ENCODE results near the gene UBE2Q2. TPM values are rescaled to one million over a fixed set of nuclear protein-coding genes. Genes with fewer than 3 reads are reported as not detected.
"Not testable (repeated sequence)": the region's sequence is repeated elsewhere in the genome, so short reads cannot be mapped to it uniquely, and the experiment has no call there.

Gene UBE2Q2
- polyA plus RNA-seq, 1 donor (not counting 4 experiments of a cell fraction or from before 2014, with no cell fraction given): 33.9 TPM

- H3K27me3 ChIP-seq (ENCODE audit: control insufficient read depth, extremely low read depth, insufficient read depth, low read length): no peaks in the 10 kb centered on the region
- no peak overlapping the region for H3K4me3 ChIP-seq (ENCODE audit: control insufficient read depth in 2 of 3, extremely low read depth in 1 of 3, insufficient read depth in 2 of 3, low read depth in 1 of 3, low read length in 3 of 3)
- peaks cover 3 to 4% of the 10 kb centered on the region in 2 experiments for H3K36me3 ChIP-seq (ENCODE audit: control insufficient read depth in 2 of 2, extremely low read depth in 1 of 2, insufficient read depth in 2 of 2, low read length in 2 of 2)
- H3K4me1 ChIP-seq (ENCODE audit: control insufficient read depth, extremely low read depth, insufficient read depth, low read length): peaks cover 23% of the 10 kb centered on the region
- H3K9me1 ChIP-seq (ENCODE audit: control insufficient read depth, extremely low read depth, insufficient read depth, low read length): no peaks in the 10 kb centered on the region
- TF ChIP-seq CTCF (optimal IDR thresholded peaks at IDR 0.05 in 1 of 3, IDR thresholded peaks at IDR 0.05 in 1 of 3, conservative IDR thresholded peaks at IDR 0.05 in 1 of 3; ENCODE audit: extremely low read depth in 1 of 3, insufficient read depth in 2 of 3, low read length in 3 of 3) (no peak), EZH2 (IDR thresholded peaks at IDR 0.05; ENCODE audit: low read length) (no peak)
- no peak overlapping the region for H3K27ac ChIP-seq (ENCODE audit: control insufficient read depth, insufficient read depth, low read length)
- no peak for FAIRE-seq
- no peak for DNase-seq (ENCODE audit: low read depth, low spot score)
- no peak overlapping the region for H3K4me2 ChIP-seq (ENCODE audit: control insufficient read depth, extremely low read depth, insufficient read depth, low read depth, low read length)
- peaks cover 3% of the 10 kb centered on the region for H4K20me1 ChIP-seq (ENCODE audit: control insufficient read depth, extremely low read depth, insufficient read depth, low read length)
- no peak overlapping the region for H3K9ac ChIP-seq (ENCODE audit: control insufficient read depth, extremely low read depth, insufficient read depth, low read length)
- H3K79me2 ChIP-seq (ENCODE audit: control insufficient read depth, insufficient read depth, low read length): peaks cover 90% of the 10 kb centered on the region
- no peaks in the 10 kb centered on the region for H3K9me3 ChIP-seq (ENCODE audit: control insufficient read depth, low read depth, low read length)
- no peak overlapping the region for H2AFZ ChIP-seq (ENCODE audit: control insufficient read depth, low read length)
- dilution Hi-C loops (cut with MboI; ENCODE audit: extremely low pct_ligation_motif_present, low sequenced_read_pairs): no loop called here
Measured at GRCh38 chr15:75849167-75849566, 5.9 kb downstream of the UBE2Q2 start.

- Histone ChIP-seq H3K4me1 (ENCODE audit: control insufficient read depth, extremely low read depth, insufficient read depth, low read length) (peaks cover 10% of the 10 kb centered on the region), H2AFZ (ENCODE audit: control insufficient read depth, low read length) (no peak overlapping the region), H3K9ac (ENCODE audit: control insufficient read depth, extremely low read depth, insufficient read depth, low read length) (no peak overlapping the region), H3K27me3 (ENCODE audit: control insufficient read depth, extremely low read depth, insufficient read depth, low read length) (no peaks in the 10 kb centered on the region), H3K27ac (ENCODE audit: control insufficient read depth, insufficient read depth, low read length) (no peak overlapping the region), H3K9me3 (ENCODE audit: control insufficient read depth, low read depth, low read length) (no peaks in the 10 kb centered on the region), H3K4me2 (ENCODE audit: control insufficient read depth, extremely low read depth, insufficient read depth, low read depth, low read length) (no peak overlapping the region), H4K20me1 (ENCODE audit: control insufficient read depth, extremely low read depth, insufficient read depth, low read length) (peaks cover 3% of the 10 kb centered on the region), H3K9me1 (ENCODE audit: control insufficient read depth, extremely low read depth, insufficient read depth, low read length) (no peaks in the 10 kb centered on the region), H3K79me2 (ENCODE audit: control insufficient read depth, insufficient read depth, low read length) (peaks cover 76% of the 10 kb centered on the region), H3K4me3 (ENCODE audit: control insufficient read depth in 2 of 3, extremely low read depth in 1 of 3, insufficient read depth in 2 of 3, low read depth in 1 of 3, low read length in 3 of 3) (no peak overlapping the region), H3K36me3 (ENCODE audit: control insufficient read depth in 2 of 2, extremely low read depth in 1 of 2, insufficient read depth in 2 of 2, low read length in 2 of 2) (peaks cover 0 to 4% of the 10 kb centered on the region in 2 experiments)
- DNase-seq (ENCODE audit: low read depth, low spot score): no peak
- TF ChIP-seq EZH2 (IDR thresholded peaks at IDR 0.05; ENCODE audit: low read length) (no peak), CTCF (optimal IDR thresholded peaks at IDR 0.05 in 1 of 3, IDR thresholded peaks at IDR 0.05 in 1 of 3, conservative IDR thresholded peaks at IDR 0.05 in 1 of 3; ENCODE audit: extremely low read depth in 1 of 3, insufficient read depth in 2 of 3, low read length in 3 of 3) (no peak)
- no peak for FAIRE-seq
- dilution Hi-C loops (cut with MboI; ENCODE audit: extremely low pct_ligation_motif_present, low sequenced_read_pairs): no loop called here
Measured at GRCh38 chr15:75850708-75851107, 7.5 kb downstream of the UBE2Q2 start.

- dilution Hi-C loops (cut with MboI; ENCODE audit: extremely low pct_ligation_motif_present, low sequenced_read_pairs); H3K9me3 ChIP-seq (ENCODE audit: control insufficient read depth, low read depth, low read length); H3K27me3 ChIP-seq (ENCODE audit: control insufficient read depth, extremely low read depth, insufficient read depth, low read length); H4K20me1 ChIP-seq (ENCODE audit: control insufficient read depth, extremely low read depth, insufficient read depth, low read length); DNase-seq (ENCODE audit: low read depth, low spot score); H2AFZ ChIP-seq (ENCODE audit: control insufficient read depth, low read length); H3K9ac ChIP-seq (ENCODE audit: control insufficient read depth, extremely low read depth, insufficient read depth, low read length); FAIRE-seq; H3K4me1 ChIP-seq (ENCODE audit: control insufficient read depth, extremely low read depth, insufficient read depth, low read length); H3K4me3 ChIP-seq (ENCODE audit: control insufficient read depth in 2 of 3, extremely low read depth in 1 of 3, insufficient read depth in 2 of 3, low read depth in 1 of 3, low read length in 3 of 3); H3K27ac ChIP-seq (ENCODE audit: control insufficient read depth, insufficient read depth, low read length); H3K4me2 ChIP-seq (ENCODE audit: control insufficient read depth, extremely low read depth, insufficient read depth, low read depth, low read length); H3K36me3 ChIP-seq (ENCODE audit: control insufficient read depth in 2 of 2, extremely low read depth in 1 of 2, insufficient read depth in 2 of 2, low read length in 2 of 2); H3K9me1 ChIP-seq (ENCODE audit: control insufficient read depth, extremely low read depth, insufficient read depth, low read length): not testable (repeated sequence)
- H3K79me2 ChIP-seq (ENCODE audit: control insufficient read depth, insufficient read depth, low read length): peaks cover 70% of the 10 kb centered on the region
Measured at GRCh38 chr15:75851566-75851965, 8.3 kb downstream of the UBE2Q2 start.

All from keratinocyte (primary cell).